HG02759 (cell line): Measurements from ENCODE around the gene ZBTB20.
A peak's percentile ranks its signal among the peaks of the same experiment; 100 is the strongest.

Source experiments
- ATAC-seq: cut with Tn5 transposase; IDR thresholded peaks from one replicate; pipeline ENCODE4 v1.9.1; 2021; ENCODE audit warnings: mild to moderate bottlenecking, moderate library complexity; ENCODE audit not compliant: unreplicated experiment

Gene ZBTB20

GRCh38 chr3:114721864-114722263 lies 425.2 kb downstream of the ZBTB20 start:
- ATAC-seq = peak; percentile 38

- ATAC-seq = no peak
Measured at GRCh38 chr3:114721209-114721608, 425.9 kb downstream of the ZBTB20 start.

DNA sequence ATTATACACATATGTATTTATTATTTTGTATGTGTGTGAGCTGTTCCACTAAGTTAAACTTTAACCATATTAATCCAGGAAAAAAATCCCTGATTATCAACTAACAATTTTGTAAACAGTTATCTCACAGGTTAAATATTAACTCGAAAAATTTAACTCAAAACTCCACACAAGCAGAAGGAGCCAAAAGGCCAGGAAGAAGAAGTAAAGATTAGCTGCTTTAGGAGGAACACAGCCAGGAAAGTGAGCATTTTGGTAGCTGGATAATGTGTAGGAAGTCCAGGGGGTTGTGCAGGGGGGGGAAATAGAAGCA lies 428.2 kb downstream of the ZBTB20 start:
- no peak for ATAC-seq

DNA sequence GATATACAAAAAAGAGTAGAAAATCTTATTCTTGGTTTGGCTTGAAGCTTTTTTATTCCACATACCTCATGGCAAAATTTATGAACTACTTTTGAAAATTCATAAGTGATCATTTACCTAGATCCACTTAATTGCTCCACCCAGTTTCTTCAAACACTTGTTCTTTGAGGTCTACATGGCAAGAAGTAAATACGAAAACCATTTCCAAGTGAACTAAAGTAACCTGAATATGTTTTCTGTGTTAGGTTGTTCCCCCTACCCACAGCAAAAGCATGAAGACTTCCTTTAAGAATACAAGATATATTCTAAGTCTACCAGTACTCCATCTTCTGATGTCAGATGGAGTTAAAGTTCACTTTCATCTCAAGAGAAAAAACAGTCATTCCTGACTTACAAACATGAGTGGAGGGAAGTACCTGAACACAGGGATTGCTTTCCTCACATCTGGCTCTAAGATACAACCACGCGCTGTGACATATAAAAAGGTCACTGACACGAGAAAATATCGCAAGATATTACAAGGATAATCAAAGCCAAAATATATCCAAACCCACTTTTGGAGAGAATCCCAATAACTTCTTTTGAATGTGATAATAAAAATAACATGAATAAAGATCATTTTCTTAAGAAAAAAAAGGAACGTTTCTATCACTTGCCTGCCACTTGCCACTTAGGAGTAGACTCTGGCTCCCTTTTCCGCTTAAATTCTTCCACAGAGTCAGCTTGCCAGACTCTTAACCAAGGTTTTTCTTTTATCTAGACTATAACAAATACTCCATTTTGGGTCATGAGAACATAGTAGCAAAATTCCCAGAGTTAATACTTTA lies 428.8 kb downstream of the ZBTB20 start:
- ATAC-seq = no peak

DNA sequence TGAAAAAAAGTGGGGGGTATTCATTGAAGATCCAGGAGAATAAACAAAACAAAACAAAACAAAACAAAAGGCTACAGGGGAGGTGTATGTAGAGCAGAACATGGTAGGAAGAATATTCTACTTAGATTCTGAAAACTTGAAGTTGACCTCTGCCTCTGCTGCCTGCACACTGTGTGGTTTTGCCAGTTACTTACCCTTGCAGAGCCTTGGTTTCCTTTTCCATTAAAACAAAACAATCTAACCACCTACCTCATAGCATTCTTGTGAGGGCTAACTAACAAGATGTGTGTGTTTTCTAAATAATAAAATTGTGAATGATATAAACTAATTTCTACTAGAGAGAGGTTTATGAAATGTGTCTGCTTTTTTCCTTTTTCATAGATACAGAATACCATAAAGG lies 430.2 kb downstream of the ZBTB20 start:
- ATAC-seq = no peak

DNA sequence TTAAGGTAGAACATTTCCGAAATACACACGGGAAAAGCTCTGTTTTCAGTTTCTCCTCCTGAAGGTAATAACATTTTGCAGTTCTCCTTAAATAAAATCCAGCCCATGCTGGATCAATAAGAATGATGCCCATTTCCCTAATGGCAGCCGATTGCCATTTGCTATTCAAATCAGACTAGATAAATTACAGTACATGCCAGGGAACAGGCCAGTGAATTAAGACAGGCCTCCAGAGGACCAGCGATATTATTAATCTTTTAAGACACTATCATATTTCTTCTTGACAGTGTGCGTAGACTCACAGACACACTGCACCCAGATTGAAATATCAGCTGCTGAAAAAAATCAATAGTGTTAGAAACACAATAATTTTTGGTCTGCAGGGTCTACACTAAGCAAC lies 431.0 kb downstream of the ZBTB20 start:
- ATAC-seq = no peak

GRCh38 chr3:114714957-114715460 lies 432.1 kb downstream of the ZBTB20 start:
- no peak for ATAC-seq

DNA sequence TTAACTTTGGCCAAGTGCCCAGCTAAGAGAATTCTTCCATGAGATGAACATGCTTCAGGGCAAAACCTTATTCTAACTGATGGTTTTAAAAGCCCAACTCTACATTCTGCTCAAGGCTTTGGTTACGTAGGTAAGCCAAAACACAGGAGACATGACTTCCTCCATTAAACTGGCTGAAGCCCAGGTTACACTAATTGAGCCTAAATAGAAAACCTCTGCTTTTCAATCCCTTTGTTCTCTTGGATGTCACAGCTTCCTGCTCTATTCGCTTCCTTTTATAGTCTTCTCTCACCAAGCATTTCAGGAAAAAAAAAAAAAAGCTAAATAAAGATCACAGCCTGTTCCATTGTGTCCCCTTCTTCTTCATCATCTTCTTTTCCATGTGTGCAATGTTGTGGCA lies 432.9 kb downstream of the ZBTB20 start:
- ATAC-seq = no peak

GRCh38 chr3:114712728-114713492 lies 434.2 kb downstream of the ZBTB20 start:
- ATAC-seq = no peak

- ATAC-seq = no peak
Measured at GRCh38 chr3:114711321-114711886, 435.7 kb downstream of the ZBTB20 start.

- ATAC-seq = no peak
Measured at GRCh38 chr3:114709102-114709501, 438.0 kb downstream of the ZBTB20 start.

- no peak for ATAC-seq
Measured at GRCh38 chr3:114707252-114707860, 439.7 kb downstream of the ZBTB20 start.

GRCh38 chr3:114706591-114707232 lies 440.4 kb downstream of the ZBTB20 start:
- no peak for ATAC-seq

DNA sequence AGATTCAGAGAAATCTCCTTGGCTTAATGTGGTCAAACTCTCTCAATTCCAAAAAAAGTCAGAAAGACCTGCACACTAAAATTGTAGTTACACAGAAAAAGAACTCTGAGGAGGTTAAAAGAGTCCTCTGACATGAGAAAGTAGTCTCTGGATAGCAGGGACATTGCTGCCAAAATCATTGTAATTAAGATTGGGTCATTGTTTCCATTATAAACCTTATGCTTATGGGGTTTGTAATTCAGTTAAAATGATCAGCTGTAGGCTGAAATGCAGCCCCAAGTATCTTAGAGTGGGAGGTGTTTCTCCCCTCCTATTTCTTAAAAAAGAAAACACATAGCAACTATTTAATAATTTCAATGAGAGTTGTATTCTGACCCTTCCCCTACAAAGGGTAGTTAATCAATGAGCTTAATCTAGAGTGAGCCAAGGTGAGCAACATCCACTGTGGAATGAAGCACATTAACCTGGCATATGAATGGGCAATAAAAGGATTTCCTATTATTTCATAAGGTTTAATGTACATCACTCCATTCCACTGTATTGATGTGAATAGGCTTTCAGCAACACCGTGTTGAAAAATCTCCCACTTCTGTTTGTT lies 446.4 kb downstream of the ZBTB20 start:
- ATAC-seq = no peak

- ATAC-seq = no peak
Measured at GRCh38 chr3:114698146-114699105, 448.7 kb downstream of the ZBTB20 start.

DNA sequence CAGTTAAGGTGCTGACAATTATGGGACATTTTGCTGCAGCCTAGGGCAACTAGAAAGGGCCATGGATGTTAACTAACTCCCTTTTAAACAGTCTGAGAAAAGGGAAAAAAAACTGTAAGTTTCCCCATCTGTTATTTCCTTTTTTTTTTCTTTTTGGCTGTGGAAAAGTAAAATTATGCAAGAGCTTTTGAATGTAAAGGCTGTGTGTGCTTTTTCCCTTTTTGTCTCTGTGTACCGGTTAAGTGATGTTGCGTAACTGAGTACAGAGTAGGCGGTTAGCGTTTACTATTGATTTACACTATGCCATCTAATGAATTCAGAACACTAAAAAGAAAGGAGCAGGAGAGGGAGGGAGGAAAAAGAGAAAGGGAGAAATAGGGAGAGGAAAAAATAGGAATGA lies 449.7 kb downstream of the ZBTB20 start:
- no peak for ATAC-seq

DNA sequence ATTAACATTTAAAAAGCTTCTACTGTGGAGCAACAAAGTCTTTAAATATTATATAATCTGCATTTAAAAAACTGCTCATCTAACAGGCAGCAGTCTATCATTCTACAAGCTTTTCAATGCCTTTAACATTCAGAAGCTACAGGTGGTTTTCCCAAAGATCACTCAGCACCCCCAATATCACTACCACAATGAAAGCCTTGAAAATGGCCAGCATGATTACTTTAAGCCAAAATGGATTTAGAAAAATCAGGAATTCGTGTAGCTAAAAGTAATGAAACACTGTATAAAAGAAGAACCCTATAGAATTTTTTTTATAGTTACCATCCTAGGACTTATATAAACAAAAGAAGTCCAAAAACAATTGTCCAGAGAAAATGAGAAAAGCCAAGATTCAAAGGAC lies 452.8 kb downstream of the ZBTB20 start:
- ATAC-seq = no peak

- no peak for ATAC-seq
Measured at GRCh38 chr3:114691871-114692270, 455.2 kb downstream of the ZBTB20 start.

DNA sequence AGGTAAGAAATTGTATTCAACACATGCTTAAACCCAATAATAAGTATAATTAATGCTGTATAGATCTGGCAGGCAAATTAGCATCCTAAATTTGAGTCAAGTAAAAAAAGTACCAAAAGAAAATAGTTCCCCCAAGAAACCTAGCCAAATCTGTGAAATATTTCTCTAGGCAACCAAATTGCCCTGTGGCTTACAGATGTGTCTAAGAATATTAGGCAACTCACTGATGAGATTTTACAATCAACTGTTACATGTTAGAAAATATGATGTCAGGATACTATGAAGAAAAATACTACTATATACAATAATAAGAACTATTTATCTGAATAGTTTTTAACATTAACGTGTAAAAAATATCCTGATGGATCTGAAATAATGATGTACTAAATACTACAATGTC lies 456.2 kb downstream of the ZBTB20 start:
- no peak for ATAC-seq
